Prostate gland (tissue), 2 donors: ENCODE data around the gene WDR64.

Experiments used
- CTCF ChIP-seq, 4 experiments: fragments of 200-600 bp in 2 of 4; fragments of 450-650 bp in 2 of 4; sonication (generic) in 2 of 4; IDR thresholded peaks; 1 replicate in 3 of 4; 2 replicates in 1 of 4; pipeline ENCODE4 v1.5.1; 2016 to 2019; ENCODE audit warnings: antibody characterized with exemption in 4 of 4, mild to moderate bottlenecking in 2 of 4, moderate library complexity in 2 of 4
- POLR2A ChIP-seq: fragments of 450-650 bp; IDR thresholded peaks from one replicate; pipeline ENCODE4 v1.6.1; 2016; ENCODE audit warnings: antibody characterized with exemption, mild to moderate bottlenecking

GRCh38 chr1:241846375-241846774 lies 194.3 kb downstream of the WDR64 start:
- TF ChIP-seq CTCF (IDR thresholded peaks at IDR 0.05) (no peak), POLR2A (no peak)
